Neural cell (in vitro differentiated cells): ENCODE measurements around the gene WDR73.

ENCODE experiments used
- CTCF ChIP-seq: fragments of 450-650 bp; IDR thresholded peaks from 2 replicates; pipeline ENCODE4 v1.5.1; 2014; ENCODE audit warnings: antibody characterized with exemption, mild to moderate bottlenecking, moderate library complexity; ENCODE audit not compliant: poor library complexity, severe bottlenecking
- EP300 ChIP-seq: fragments of 450-650 bp; conservative IDR thresholded peaks from 2 replicates; pipeline ENCODE4 v1.6.1; 2014; ENCODE audit warnings: antibody characterized with exemption, mild to moderate bottlenecking, moderate library complexity; ENCODE audit not compliant: poor library complexity, severe bottlenecking
- EZH2 ChIP-seq: fragments of 200-600, 300-800 bp; shearing (Covaris generic), sonication (generic); IDR thresholded peaks from 2 replicates; pipeline ENCODE4 v1.6.1; 2014; ENCODE audit warnings: antibody characterized with exemption, low read length, borderline replicate concordance, mild to moderate bottlenecking; ENCODE audit not compliant: insufficient read depth, poor library complexity, severe bottlenecking
- MXI1 ChIP-seq: fragments of 450-650 bp; conservative IDR thresholded peaks from 2 replicates; pipeline ENCODE4 v1.6.1; 2014; ENCODE audit warnings: antibody characterized with exemption, mild to moderate bottlenecking; ENCODE audit not compliant: poor library complexity, severe bottlenecking
- POLR2AphosphoS5 ChIP-seq: IDR thresholded peaks from 2 replicates; pipeline ENCODE4 v1.6.1; 2012
- RAD21 ChIP-seq: fragments of 450-650 bp; conservative IDR thresholded peaks from 2 replicates; pipeline ENCODE4 v1.6.1; 2014; ENCODE audit warnings: antibody characterized with exemption, mild to moderate bottlenecking, moderate library complexity
- REST ChIP-seq: IDR thresholded peaks from 2 replicates; pipeline ENCODE4 v1.6.1; 2012; ENCODE audit warnings: borderline replicate concordance

- no peak for TF ChIP-seq CTCF
- TF ChIP-seq EP300, result no peak
- no peak for TF ChIP-seq REST
- no peak for TF ChIP-seq POLR2AphosphoS5
- TF ChIP-seq EZH2, result no peak
- no peak for TF ChIP-seq RAD21
- no peak for TF ChIP-seq MXI1
Observed at GRCh38 chr15:84685304-84685703, 31.2 kb upstream of the WDR73 start.
